HepG2 (cell line): ENCODE results near the gene LTA. TPM values are rescaled to one million over a fixed set of nuclear protein-coding genes. Genes with fewer than 3 reads are reported as not detected.
A peak's percentile ranks its signal among the peaks of the same experiment; 100 is the strongest.

ENCODE experiments used
- DMAP1 ChIP-seq: IDR thresholded peaks from 2 replicates; pipeline ENCODE4 v1.6.1; 2016
- GABPA ChIP-seq, 2 experiments: IDR thresholded peaks; 2 replicates each; pipeline ENCODE4 v1.6.1; 2011 to 2016; ENCODE audit warnings: low read depth in 2 of 2, low read length in 1 of 2, missing biosample characterization in 1 of 2, missing genetic modification characterization in 1 of 2
- HDAC1 ChIP-seq: sonication (generic); formaldehyde crosslinking; IDR thresholded peaks from 2 replicates; pipeline ENCODE4 v1.5.1; 2020; ENCODE audit warnings: mild to moderate bottlenecking, missing genetic modification reagents
- NFIC ChIP-seq: IDR thresholded peaks from 2 replicates; pipeline ENCODE4 v1.6.1; 2012; ENCODE audit warnings: mild to moderate bottlenecking, low read length, inconsistent platforms
- NR2F1 ChIP-seq, 2 experiments: fragments of 450-650 bp in 1 of 2; formaldehyde crosslinking in 1 of 2; IDR thresholded peaks; 2 replicates each; pipeline versions ENCODE4 v1.5.0 to v1.6.1; 2016 to 2020; ENCODE audit warnings: mild to moderate bottlenecking in 1 of 2, missing compliant biosample characterization in 1 of 2, missing genetic modification reagents in 1 of 2, moderate library complexity in 1 of 2
- PLRG1 ChIP-seq: fragments of 450-650 bp; conservative IDR thresholded peaks from 2 replicates; pipeline ENCODE4 v1.6.1; 2016
- RFXAP ChIP-seq: sonication (generic); formaldehyde crosslinking; IDR thresholded peaks from 2 replicates; pipeline ENCODE4 v1.4.0; 2020; ENCODE audit warnings: missing genetic modification reagents, borderline replicate concordance
- TBL1XR1 ChIP-seq: fragments of 150-350 bp; IDR thresholded peaks from 2 replicates; pipeline ENCODE4 v1.6.1; 2014; ENCODE audit warnings: borderline replicate concordance, low read length; ENCODE audit not compliant: partially characterized antibody
- TBX2 ChIP-seq: sonication (generic); formaldehyde crosslinking; IDR thresholded peaks from 2 replicates; pipeline ENCODE4 v1.5.0; 2020; ENCODE audit warnings: missing genetic modification reagents, mild to moderate bottlenecking, borderline replicate concordance
- ZFP36 ChIP-seq: fragments of 150-350 bp; IDR thresholded peaks from 2 replicates; pipeline ENCODE4 v1.6.1; 2018; ENCODE audit warnings: borderline replicate concordance, low read length, low read depth; ENCODE audit not compliant: partially characterized antibody
- ZHX2 ChIP-seq, 2 experiments: sonication (generic) in 1 of 2; formaldehyde crosslinking in 1 of 2; IDR thresholded peaks; 2 replicates each; pipeline versions ENCODE4 v1.6.1 to v1.9.0; 2014 to 2022; ENCODE audit warnings: antibody characterized with exemption in 1 of 2, borderline replicate concordance in 1 of 2, inconsistent platforms in 1 of 2, low read depth in 1 of 2, missing genetic modification reagents in 1 of 2
- ZNF317 ChIP-seq: sonication (generic); formaldehyde crosslinking; IDR thresholded peaks from 2 replicates; pipeline ENCODE4 v1.5.0; 2020; ENCODE audit warnings: mild to moderate bottlenecking, missing genetic modification reagents
- ZNF547 ChIP-seq: sonication (generic); formaldehyde crosslinking; IDR thresholded peaks from 2 replicates; pipeline ENCODE4 v1.5.1; 2020; ENCODE audit warnings: mild to moderate bottlenecking, missing genetic modification reagents
- ZNF589 ChIP-seq: sonication (generic); formaldehyde crosslinking; conservative IDR thresholded peaks from 2 replicates; pipeline ENCODE4 v1.8.0; 2022; ENCODE audit warnings: mild to moderate bottlenecking, moderate library complexity, missing genetic modification reagents
- polyA plus RNA-seq, 8 experiments: library from polyadenylated mRNA; depleted of rRNA in 3 of 8; stranded (reverse) in 7 of 8; unstranded in 1 of 8; fragments of >200 nt; fragmentation: Illumina TruSeq in 4 of 8; extraction: Trizol in 4 of 8; gene quantifications; 2 replicates each; pipeline versions ENCODE4 v1.2.1 to v1.2.3, GENCODE V29; 2011 to 2016; ENCODE audit warnings: low read depth in 4 of 8, missing spikeins in 1 of 8, mixed read lengths in 1 of 8; ENCODE audit not compliant: insufficient read depth in 1 of 8
- total RNA-seq, 5 experiments: library from RNA; depleted of rRNA; stranded (reverse); fragments of >200 nt; fragmentation: Illumina TruSeq; extraction: Trizol; gene quantifications; 2 replicates each; pipeline ENCODE4 v1.2.3, GENCODE V29; 2016; ENCODE audit warnings: low read depth in 1 of 5
- TF ChIP-seq, protein P1 (sequence below): sonication (generic); formaldehyde crosslinking; IDR thresholded peaks from 2 replicates; pipeline ENCODE4 v1.8.0; 2022; ENCODE audit warnings: mild to moderate bottlenecking, missing genetic modification reagents, moderate library complexity
- TF ChIP-seq, protein P2 (sequence below): sonication (generic); formaldehyde crosslinking; IDR thresholded peaks from 2 replicates; pipeline ENCODE4 v1.4.0; 2020; ENCODE audit warnings: missing genetic modification reagents

The LTA gene
- total and polyA plus RNA-seq, 2 of the 13 experiments (the other 11 are each of a cell fraction or from before 2014, with no cell fraction given) = 0.09 TPM; not detected in 1

DNA sequence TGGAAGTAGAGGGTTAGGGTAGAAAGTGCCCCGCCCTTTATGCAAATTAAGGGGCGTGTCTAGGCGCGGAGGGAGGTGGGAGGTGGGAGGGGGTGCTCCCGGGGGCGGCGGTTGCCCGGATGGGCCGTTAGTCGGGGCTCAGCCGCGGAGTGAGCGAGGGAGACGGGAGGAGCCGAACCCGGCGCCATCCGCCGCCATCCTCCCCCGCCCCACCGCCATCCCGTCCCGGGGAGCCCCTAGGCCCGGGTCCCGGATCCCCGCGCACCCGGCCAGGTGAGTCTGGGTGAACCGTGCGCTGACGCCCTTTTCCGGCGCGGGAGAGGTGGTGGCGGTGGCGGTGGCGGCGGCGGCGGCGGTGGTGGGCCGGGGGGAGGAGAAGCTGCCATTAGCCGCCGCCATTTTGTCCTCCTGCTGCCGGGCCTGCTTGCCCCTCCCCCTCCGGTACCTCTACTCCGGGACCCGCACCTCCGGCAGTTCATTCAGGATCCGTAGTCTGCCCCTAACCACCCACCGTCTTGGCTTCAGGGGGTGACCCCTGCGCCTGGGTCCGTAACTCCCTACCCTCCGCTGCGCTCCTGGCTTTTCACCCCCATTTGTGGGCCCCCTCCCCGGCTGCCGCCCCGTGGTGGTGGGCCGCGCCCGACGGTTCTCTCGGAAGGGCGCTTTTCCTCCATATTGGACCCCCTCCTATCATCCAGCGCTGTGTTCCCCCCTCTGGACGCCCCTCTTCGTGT, 48.7 kb downstream of the LTA start, which contains the start of gene PRRC2A (continued):
- TF ChIP-seq ZHX2 (IDR thresholded peaks at IDR 0.05; ENCODE audit: low read depth) (peak; percentile 89), ZHX2 (CRISPR knock-in tag; IDR thresholded peaks at IDR 0.05; ENCODE audit: borderline replicate concordance) (peak; percentile 13; the same call in 1 of the 2 replicates), ZNF547 (CRISPR knock-in tag) (peak; percentile 57), NR2F1 (CRISPR knock-in tag; IDR thresholded peaks at IDR 0.05) (no peak), TBX2 (CRISPR knock-in tag) (no peak; the same call in none of the 2 replicates), TBL1XR1 (peak; percentile 24), RFXAP (no peak; the same call in 1 of the 2 replicates), ZNF317 (CRISPR knock-in tag) (no peak), PLRG1 (no peak), NFIC (no peak), DMAP1 (CRISPR knock-in tag) (peak; percentile 88), ZNF589 (CRISPR knock-in tag) (no peak; the same call in 1 of the 2 replicates), ZFP36 (no peak), HDAC1 (CRISPR knock-in tag) (peak; percentile 61), GABPA (IDR thresholded peaks at IDR 0.05; ENCODE audit: low read depth, low read length) (no peak), GABPA (CRISPR knock-in tag; IDR thresholded peaks at IDR 0.05; ENCODE audit: low read depth) (0 out of 2 replicates have a peak, but pooled peaks have one; percentile 11)
- TF ChIP-seq, protein P1, sequence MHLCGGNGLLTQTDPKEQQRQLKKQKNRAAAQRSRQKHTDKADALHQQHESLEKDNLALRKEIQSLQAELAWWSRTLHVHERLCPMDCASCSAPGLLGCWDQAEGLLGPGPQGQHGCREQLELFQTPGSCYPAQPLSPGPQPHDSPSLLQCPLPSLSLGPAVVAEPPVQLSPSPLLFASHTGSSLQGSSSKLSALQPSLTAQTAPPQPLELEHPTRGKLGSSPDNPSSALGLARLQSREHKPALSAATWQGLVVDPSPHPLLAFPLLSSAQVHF = 0 out of 2 replicates have a peak, but pooled peaks have one; percentile 68
- TF ChIP-seq, protein P2, sequence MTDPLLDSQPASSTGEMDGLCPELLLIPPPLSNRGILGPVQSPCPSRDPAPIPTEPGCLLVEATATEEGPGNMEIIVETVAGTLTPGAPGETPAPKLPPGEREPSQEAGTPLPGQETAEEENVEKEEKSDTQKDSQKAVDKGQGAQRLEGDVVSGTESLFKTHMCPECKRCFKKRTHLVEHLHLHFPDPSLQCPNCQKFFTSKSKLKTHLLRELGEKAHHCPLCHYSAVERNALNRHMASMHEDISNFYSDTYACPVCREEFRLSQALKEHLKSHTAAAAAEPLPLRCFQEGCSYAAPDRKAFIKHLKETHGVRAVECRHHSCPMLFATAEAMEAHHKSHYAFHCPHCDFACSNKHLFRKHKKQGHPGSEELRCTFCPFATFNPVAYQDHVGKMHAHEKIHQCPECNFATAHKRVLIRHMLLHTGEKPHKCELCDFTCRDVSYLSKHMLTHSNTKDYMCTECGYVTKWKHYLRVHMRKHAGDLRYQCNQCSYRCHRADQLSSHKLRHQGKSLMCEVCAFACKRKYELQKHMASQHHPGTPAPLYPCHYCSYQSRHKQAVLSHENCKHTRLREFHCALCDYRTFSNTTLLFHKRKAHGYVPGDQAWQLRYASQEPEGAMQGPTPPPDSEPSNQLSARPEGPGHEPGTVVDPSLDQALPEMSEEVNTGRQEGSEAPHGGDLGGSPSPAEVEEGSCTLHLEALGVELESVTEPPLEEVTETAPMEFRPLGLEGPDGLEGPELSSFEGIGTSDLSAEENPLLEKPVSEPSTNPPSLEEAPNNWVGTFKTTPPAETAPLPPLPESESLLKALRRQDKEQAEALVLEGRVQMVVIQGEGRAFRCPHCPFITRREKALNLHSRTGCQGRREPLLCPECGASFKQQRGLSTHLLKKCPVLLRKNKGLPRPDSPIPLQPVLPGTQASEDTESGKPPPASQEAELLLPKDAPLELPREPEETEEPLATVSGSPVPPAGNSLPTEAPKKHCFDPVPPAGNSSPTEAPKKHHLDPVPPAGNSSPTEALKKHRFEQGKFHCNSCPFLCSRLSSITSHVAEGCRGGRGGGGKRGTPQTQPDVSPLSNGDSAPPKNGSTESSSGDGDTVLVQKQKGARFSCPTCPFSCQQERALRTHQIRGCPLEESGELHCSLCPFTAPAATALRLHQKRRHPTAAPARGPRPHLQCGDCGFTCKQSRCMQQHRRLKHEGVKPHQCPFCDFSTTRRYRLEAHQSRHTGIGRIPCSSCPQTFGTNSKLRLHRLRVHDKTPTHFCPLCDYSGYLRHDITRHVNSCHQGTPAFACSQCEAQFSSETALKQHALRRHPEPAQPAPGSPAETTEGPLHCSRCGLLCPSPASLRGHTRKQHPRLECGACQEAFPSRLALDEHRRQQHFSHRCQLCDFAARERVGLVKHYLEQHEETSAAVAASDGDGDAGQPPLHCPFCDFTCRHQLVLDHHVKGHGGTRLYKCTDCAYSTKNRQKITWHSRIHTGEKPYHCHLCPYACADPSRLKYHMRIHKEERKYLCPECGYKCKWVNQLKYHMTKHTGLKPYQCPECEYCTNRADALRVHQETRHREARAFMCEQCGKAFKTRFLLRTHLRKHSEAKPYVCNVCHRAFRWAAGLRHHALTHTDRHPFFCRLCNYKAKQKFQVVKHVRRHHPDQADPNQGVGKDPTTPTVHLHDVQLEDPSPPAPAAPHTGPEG (CRISPR knock-in tag) = no peak
